ENCODE data around the gene UBAC1. TPM values are rescaled to one million over a fixed set of nuclear protein-coding genes. Genes with fewer than 3 reads are reported as not detected.

UBAC1 gene
- total RNA-seq, 4 donors from 2014 or later: 47.6 to 63.2 (median 54.3) TPM

DNA sequence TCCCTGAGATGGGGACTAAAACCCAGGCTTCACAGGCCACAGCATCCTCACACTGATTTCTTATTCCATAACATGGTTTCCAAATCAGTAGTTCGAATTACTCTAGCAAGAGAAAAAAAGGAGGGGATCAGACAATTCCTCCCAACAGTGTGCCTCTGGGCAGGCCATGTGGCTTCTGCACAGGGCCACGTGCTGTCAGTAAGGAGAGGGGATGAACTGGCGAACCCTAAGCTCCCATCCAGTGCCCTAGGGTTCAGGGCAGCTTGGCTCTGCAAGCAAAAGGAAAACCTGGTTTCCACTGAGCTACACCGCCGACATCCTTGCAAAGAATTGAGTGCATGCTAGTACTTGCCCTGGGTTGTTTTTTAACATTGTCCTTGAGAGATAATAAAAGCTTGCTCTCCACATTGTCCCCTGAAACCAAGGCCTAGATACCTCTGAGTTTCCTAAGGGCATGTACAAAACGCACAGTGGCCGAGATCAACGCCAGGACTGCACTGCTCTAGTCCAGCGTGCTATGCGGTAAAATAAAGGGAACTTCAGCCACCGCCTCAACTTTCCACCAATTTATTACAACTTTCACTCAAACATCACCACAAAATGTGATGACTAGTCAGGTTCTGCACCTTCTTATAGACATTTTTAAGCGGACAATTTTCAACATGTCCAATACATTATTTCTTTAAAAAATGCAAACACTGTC is 58.4 kb downstream of the UBAC1 start:
- no peak overlapping the region for H3K4me3 ChIP-seq
- peaks cover 16 to 74% (median 35%) of the 10 kb centered on the region in 3 donors for H3K4me1 ChIP-seq
- 33 to 42% methylated on average over 8 to 12 of the region's 12 CpGs for WGBS, 2 donors
- no peaks in the 10 kb centered on the region for H3K9me3 ChIP-seq
- intact Hi-C loops (cut with DNase I): no loop called here
- no peaks in the 10 kb centered on the region for H3K36me3 ChIP-seq
- no peak for DNase-seq
- TF ChIP-seq POLR2A (IDR thresholded peaks at IDR 0.05) (no peak), CTCF (IDR thresholded peaks at IDR 0.05) (no peak)
- H3K27ac ChIP-seq: peak overlapping the region; percentile 38 to 96 (median 90)
- H3K27me3 ChIP-seq: no peaks in the 10 kb centered on the region

DNA sequence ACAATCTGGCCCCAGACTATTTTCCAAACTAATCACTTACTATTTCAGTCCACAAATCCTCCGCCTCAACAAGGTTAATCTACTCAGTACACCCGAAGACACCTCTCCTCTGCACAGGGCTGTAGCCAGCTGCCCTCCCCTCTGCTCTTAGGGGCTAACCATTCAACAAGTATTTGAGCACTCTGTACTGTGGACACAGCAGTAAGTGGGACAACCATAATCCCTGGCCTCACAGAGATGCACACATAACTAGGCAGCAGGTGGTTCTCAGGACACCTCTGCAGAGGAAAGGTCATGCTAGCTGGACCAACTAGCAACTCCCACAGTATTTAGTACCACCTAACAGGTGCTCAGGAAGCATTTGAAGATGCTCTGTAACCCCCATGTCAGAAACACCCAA is 59.3 kb downstream of the UBAC1 start:
- peaks cover 0 to 4% (median 0%) of the 10 kb centered on the region in 3 donors for H3K36me3 ChIP-seq
- H3K9me3 ChIP-seq: no peaks in the 10 kb centered on the region
- H3K27ac ChIP-seq: peak overlapping the region in 1 of 4 donors; percentile 95
- no peak for DNase-seq
- intact Hi-C loops (cut with DNase I): no loop called here
- WGBS, 2 donors: 88 to 95% methylated on average over 2 of the region's 2 CpGs
- no peak overlapping the region for H3K4me3 ChIP-seq
- no peaks in the 10 kb centered on the region for H3K27me3 ChIP-seq
- TF ChIP-seq CTCF (IDR thresholded peaks at IDR 0.05) (no peak), POLR2A (IDR thresholded peaks at IDR 0.05) (no peak)
- H3K4me1 ChIP-seq: peaks cover 16 to 80% (median 35%) of the 10 kb centered on the region in 3 donors

DNA sequence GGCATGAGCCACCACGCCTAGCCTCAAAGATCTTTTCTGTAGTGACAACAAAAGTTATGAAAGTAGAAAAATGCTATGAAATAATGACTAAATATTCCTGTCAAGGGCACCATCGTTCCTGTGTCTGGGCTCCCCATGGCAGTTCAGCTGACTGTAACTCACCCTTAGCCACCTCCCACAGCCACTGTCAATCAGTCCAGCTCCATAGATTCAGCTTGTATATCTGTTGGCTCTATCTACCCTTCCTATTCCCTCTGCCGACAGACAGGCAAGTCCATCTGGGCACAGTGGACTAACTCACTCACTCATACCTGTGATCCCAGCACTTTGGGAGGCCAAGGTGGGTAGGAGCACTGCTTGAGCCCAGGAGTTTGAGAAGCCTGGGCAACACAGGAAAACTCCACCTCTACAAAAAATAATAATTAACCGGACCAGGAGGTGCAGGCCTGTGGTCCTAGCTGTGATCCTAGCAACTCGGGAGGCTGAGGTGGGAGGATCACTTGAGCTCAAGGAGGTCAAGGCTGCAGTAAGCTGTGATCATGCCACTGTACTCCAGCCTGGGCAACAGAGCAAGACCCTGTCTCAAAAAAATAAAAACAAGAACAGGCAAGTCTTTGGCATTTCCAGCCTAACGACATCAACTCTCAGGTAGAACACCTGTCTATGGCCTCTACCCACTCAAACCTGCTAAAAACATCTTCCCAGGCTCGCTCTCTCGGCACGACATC is 60.0 kb downstream of the UBAC1 start:
- DNase-seq: no peak
- 84 to 90% methylated on average over 7 to 8 of the region's 9 CpGs for WGBS, 2 donors

GRCh38 chr9:135898634-135899407 is 62.4 kb downstream of the UBAC1 start:
- peaks cover 0 to 4% (median 0%) of the 10 kb centered on the region in 3 donors for H3K36me3 ChIP-seq
- no peaks in the 10 kb centered on the region for H3K27me3 ChIP-seq
- intact Hi-C loops (cut with DNase I): no loop called here
- 68 to 70% methylated on average over 10 to 11 of the region's 11 CpGs for WGBS, 2 donors
- H3K9me3 ChIP-seq: no peaks in the 10 kb centered on the region
- no peak for TF ChIP-seq POLR2A (IDR thresholded peaks at IDR 0.05)
- peaks cover 6 to 69% (median 16%) of the 10 kb centered on the region in 3 donors for H3K4me1 ChIP-seq
- H3K27ac ChIP-seq: no peak overlapping the region
- H3K4me3 ChIP-seq: no peak overlapping the region
- DNase-seq: no peak

More for the DNA sequence above, 60.0 kb downstream of the UBAC1 start:
- H3K9me3 ChIP-seq: no peaks in the 10 kb centered on the region
- intact Hi-C loops (cut with DNase I): no loop called here
- no peaks in the 10 kb centered on the region for H3K27me3 ChIP-seq
- H3K4me1 ChIP-seq: peaks cover 16 to 83% (median 35%) of the 10 kb centered on the region in 3 donors
- TF ChIP-seq POLR2A (IDR thresholded peaks at IDR 0.05): no peak
- TF ChIP-seq CTCF (IDR thresholded peaks at IDR 0.05): no peak
- H3K27ac ChIP-seq: no peak overlapping the region
- peaks cover 0 to 4% (median 0%) of the 10 kb centered on the region in 3 donors for H3K36me3 ChIP-seq
- no peak overlapping the region for H3K4me3 ChIP-seq

- DNase-seq: no peak
- TF ChIP-seq CTCF (IDR thresholded peaks at IDR 0.05): no peak
- no peak for TF ChIP-seq POLR2A (IDR thresholded peaks at IDR 0.05)
- Histone ChIP-seq H3K9me3 (no peaks in the 10 kb centered on the region), H3K27ac (peak overlapping the region in 1 of 4 donors; percentile 6), H3K36me3 (peaks cover 0 to 4% (median 0%) of the 10 kb centered on the region in 3 donors), H3K4me1 (peaks cover 7 to 69% (median 8%) of the 10 kb centered on the region in 3 donors), H3K4me3 (no peak overlapping the region), H3K27me3 (no peaks in the 10 kb centered on the region)
- intact Hi-C loops (cut with DNase I): no loop called here
- 83 to 84% methylated on average over 2 of the region's 2 CpGs for WGBS, 2 donors
Observed at GRCh38 chr9:135896626-135897025, 64.5 kb downstream of the UBAC1 start.
